K562 (cell line): ENCODE results near the gene ORAI2. TPM values are rescaled to one million over a fixed set of nuclear protein-coding genes. Genes with fewer than 3 reads are reported as not detected.
A peak's percentile ranks its signal among the peaks of the same experiment; 100 is the strongest.

Source experiments
- ATAC-seq: fragments of 200-7000 bp; cut with Tn5 transposase; 3 replicates; pipeline ENCODE4 v1.9.1; 2020; ENCODE audit warnings: moderate library complexity
- BruUV-seq: library from RNA; stranded (reverse); fragments of 400-500 nt; replicated peaks from 2 replicates; lab custom pipeline; 2021; lab: Mats Ljungman, UMichigan
- CTCF ChIA-PET: fragments of 300-600 bp; formaldehyde crosslinking; extraction: SDS; loops from one replicate; lab custom pipeline; 2021; ENCODE audit warnings: low intra/inter-chr PET ratio; lab: Yijun Ruan, JAX
- POLR2A ChIA-PET: fragments of 300-600, 350-650 bp; sonication (Branson Sonifier 250); formaldehyde crosslinking; extraction: SDS; loops from one replicate; lab custom pipeline; 2021; ENCODE audit warnings: antibody characterized with exemption, inconsistent platforms; lab: Yijun Ruan, JAX
- DNase-seq, 4 experiments: peaks; one replicate each; pipeline versions ENCODE4 v3.0.0 to v3.0.0-alpha.2; 2011 to 2018; ENCODE audit warnings: low spot score in 3 of 4, mixed read lengths in 3 of 4; ENCODE audit errors: extremely low read depth in 1 of 4
- FAIRE-seq: peaks from 2 replicates; lab custom pipeline; 2011; peaks lifted over from hg19 to GRCh38; lab: Jason Lieb, UNC
- H2AFZ ChIP-seq: 2 replicates; pipeline ENCODE4 v1.6.0; 2011; ENCODE audit warnings: low read depth, low read length, control low read depth, inconsistent platforms
- H3K27ac ChIP-seq: fragments of 200-600 bp; 3 replicates; pipeline ENCODE4 v1.8.0; 2011; ENCODE audit warnings: low read depth, mild to moderate bottlenecking, control low read depth, inconsistent platforms, low read length, moderate library complexity, mixed read lengths; ENCODE audit errors: extremely low read depth
- H3K27me3 ChIP-seq, 2 experiments: fragments of 300-600 bp in 1 of 2; 2 replicates in 1 of 2; 3 replicates in 1 of 2; pipeline versions ENCODE4 v1.6.0 to v1.8.0; 2011; ENCODE audit warnings: inconsistent platforms in 2 of 2, low read length in 2 of 2, mild to moderate bottlenecking in 1 of 2, mixed read lengths in 1 of 2, moderate library complexity in 1 of 2; ENCODE audit not compliant: control insufficient read depth in 2 of 2, insufficient read depth in 2 of 2
- H3K36me3 ChIP-seq: fragments of 300-600 bp; 3 replicates; pipeline ENCODE4 v1.8.0; 2011; ENCODE audit warnings: mild to moderate bottlenecking, low read length, inconsistent platforms; ENCODE audit not compliant: control insufficient read depth, insufficient read depth
- H3K4me1 ChIP-seq, 2 experiments: fragments of 200-600 bp in 1 of 2; replicated peaks in 1 of 2; 2 replicates in 1 of 2; 3 replicates in 1 of 2; pipeline versions ENCODE4 v1.5.1 to v1.8.0; 2011; ENCODE audit warnings: inconsistent platforms in 2 of 2, low read length in 2 of 2, mild to moderate bottlenecking in 1 of 2, mixed read lengths in 1 of 2, moderate library complexity in 1 of 2; ENCODE audit not compliant: control insufficient read depth in 2 of 2, insufficient read depth in 2 of 2
- H3K4me2 ChIP-seq: 2 replicates; pipeline ENCODE4 v1.6.1; 2011; ENCODE audit warnings: low read length, control low read depth, inconsistent platforms, mixed read lengths; ENCODE audit not compliant: insufficient read depth
- H3K4me3 ChIP-seq: fragments of 200-600 bp; sonication (generic), shearing (Covaris generic); 2 replicates; pipeline ENCODE4 v1.5.1; 2016; ENCODE audit warnings: control low read depth, inconsistent platforms
- H3K79me2 ChIP-seq: fragments of 200-600 bp; 3 replicates; pipeline ENCODE4 v1.8.0; 2011; ENCODE audit warnings: low read length, inconsistent platforms; ENCODE audit not compliant: control insufficient read depth, insufficient read depth
- H3K9ac ChIP-seq, 2 experiments: 2 replicates each; pipeline versions ENCODE4 v1.6.0 to v1.6.1; 2011; ENCODE audit warnings: low read depth in 2 of 2, low read length in 2 of 2, control low read depth in 1 of 2, inconsistent platforms in 1 of 2, mild to moderate bottlenecking in 1 of 2, mixed read lengths in 1 of 2; ENCODE audit not compliant: insufficient read depth in 1 of 2
- H3K9me1 ChIP-seq: one replicate; pipeline ENCODE4 v1.6.0; 2011; ENCODE audit warnings: inconsistent platforms, mild to moderate bottlenecking, low read length, moderate library complexity; ENCODE audit not compliant: control insufficient read depth, insufficient read depth
- H3K9me3 ChIP-seq: replicated peaks from 2 replicates; pipeline ENCODE4 v1.5.1; 2011; ENCODE audit warnings: low read depth, low read length, inconsistent platforms; ENCODE audit not compliant: control insufficient read depth, insufficient read depth
- H4K20me1 ChIP-seq: replicated peaks from 2 replicates; pipeline ENCODE4 v1.6.1; 2011; ENCODE audit warnings: low read length, inconsistent platforms, mixed read lengths; ENCODE audit not compliant: control insufficient read depth, insufficient read depth
- BMI1 ChIP-seq: fragments of 150-350 bp; IDR thresholded peaks from 2 replicates; pipeline ENCODE4 v1.6.1; 2014; ENCODE audit warnings: low read length
- DEAF1 ChIP-seq: fragments of 450-650 bp; formaldehyde crosslinking; IDR thresholded peaks from 2 replicates; pipeline ENCODE4 v1.4.0; 2020; ENCODE audit warnings: mild to moderate bottlenecking, moderate library complexity
- E2F4 ChIP-seq: sonication (generic); formaldehyde crosslinking; IDR thresholded peaks from 2 replicates; pipeline ENCODE4 v1.8.0; 2022; ENCODE audit warnings: mild to moderate bottlenecking, low read depth, missing genetic modification reagents
- FOXK1 ChIP-seq: sonication (generic); formaldehyde crosslinking; IDR thresholded peaks from 2 replicates; pipeline ENCODE4 v1.8.0; 2022; ENCODE audit warnings: missing genetic modification reagents, mild to moderate bottlenecking, borderline replicate concordance
- FOXP4 ChIP-seq: sonication (generic); formaldehyde crosslinking; IDR thresholded peaks from 2 replicates; pipeline ENCODE4 v1.8.0; 2022; ENCODE audit warnings: mild to moderate bottlenecking, missing genetic modification reagents, borderline replicate concordance
- HINFP ChIP-seq: fragments of 450-650 bp; conservative IDR thresholded peaks from 2 replicates; pipeline ENCODE4 v1.6.1; 2016; ENCODE audit warnings: missing genetic modification characterization, low read depth, mild to moderate bottlenecking, control low read depth, missing compliant biosample characterization
- KDM1A ChIP-seq, 2 experiments: fragments of 450-650 bp; IDR thresholded peaks; 2 replicates each; pipeline ENCODE4 v1.6.1; 2016; ENCODE audit warnings: mild to moderate bottlenecking in 2 of 2
- KDM5B ChIP-seq: fragments of 200-600 bp; sonication (generic); IDR thresholded peaks from 2 replicates; pipeline ENCODE4 v1.6.1; 2012; ENCODE audit warnings: low read depth, mild to moderate bottlenecking, moderate library complexity, low read length, control low read depth, inconsistent platforms; ENCODE audit not compliant: insufficient replicate concordance
- RBM25 ChIP-seq: fragments of 200-400 bp; formaldehyde crosslinking; IDR thresholded peaks from 2 replicates; pipeline ENCODE4 v1.6.1; 2018; ENCODE audit warnings: low read length, low read depth, moderate library complexity; ENCODE audit not compliant: severe bottlenecking
- SMARCA5 ChIP-seq: fragments of 450-650 bp; IDR thresholded peaks from 2 replicates; pipeline ENCODE4 v1.6.1; 2016
- SOX6 ChIP-seq: fragments of 450-650 bp; IDR thresholded peaks from 2 replicates; pipeline ENCODE4 v1.6.1; 2014; ENCODE audit warnings: mild to moderate bottlenecking
- TAF1 ChIP-seq: IDR thresholded peaks from 2 replicates; pipeline ENCODE4 v1.6.1; 2011; ENCODE audit warnings: mild to moderate bottlenecking, low read length, moderate library complexity; ENCODE audit not compliant: insufficient read depth, control insufficient read depth, severe bottlenecking; ENCODE audit errors: extremely low read depth
- ZBTB12 ChIP-seq: fragments of 250-450 bp; sonication (Bioruptor Pico); IDR thresholded peaks from 2 replicates; pipeline ENCODE4 v1.4.0; 2020
- ZNF507 ChIP-seq: conservative IDR thresholded peaks from 2 replicates; pipeline ENCODE4 v1.6.1; 2017; ENCODE audit warnings: missing genetic modification characterization, missing compliant biosample characterization
- ZNF668 ChIP-seq: fragments of 250-450 bp; sonication (Bioruptor Pico); IDR thresholded peaks from 2 replicates; pipeline ENCODE4 v1.8.0; 2022; ENCODE audit warnings: mild to moderate bottlenecking, inconsistent platforms
- WGBS: fragments of 100-300 bp; shearing (Covaris generic); methylation state at CpG from one replicate; pipeline ENCODE4 v1.1.6; 2016; ENCODE audit warnings: low coverage, mixed read lengths; ENCODE audit not compliant: insufficient coverage; ENCODE audit errors: missing lambda C conversion rate; 5-methylcytosine and 5-hydroxymethylcytosine counted together
- in situ Hi-C: fragments of 300-500 bp; cut with MboI; formaldehyde crosslinking; loops from 4 replicates; pipeline ENCODE4 v1.15.0; 2018; ENCODE audit warnings: inconsistent platforms, mixed read lengths
- intact Hi-C: fragments of 100-400 bp; cut with micrococcal nuclease; formaldehyde crosslinking; loops from 2 replicates; pipeline ENCODE4 v1.14.2; 2022
- polyA plus RNA-seq, 8 experiments: library from polyadenylated mRNA; depleted of rRNA in 4 of 8; stranded (reverse) in 5 of 8; unstranded in 3 of 8; fragments of >200 nt; fragmentation: Nextera tagmentation in 2 of 8; fragmentation: Illumina TruSeq in 1 of 8; extraction: Ambion mirVana in 2 of 8; extraction: Trizol in 1 of 8; gene quantifications; 2 replicates each; pipeline versions ENCODE4 v1.2.1 to v1.2.3, GENCODE V29; 2011 to 2014; ENCODE audit warnings: inconsistent platforms in 1 of 8, missing spikeins in 1 of 8
- total RNA-seq, 7 experiments: library from RNA; depleted of rRNA in 6 of 7; stranded (reverse); fragments of >200 nt in 6 of 7; fragmentation: Illumina TruSeq in 2 of 7; extraction: Trizol in 2 of 7; gene quantifications; 2 replicates each; pipeline versions ENCODE4 v1.2.1 to v1.2.3, GENCODE V29; 2011 to 2021; ENCODE audit warnings: low replicate concordance in 1 of 7

Gene ORAI2
- total and polyA plus RNA-seq, 9 of the 15 experiments (the other 6 are each of a cell fraction or from before 2014, with no cell fraction given), result 1.1 to 27.7 (median 9.2) TPM

GRCh38 chr7:102403563-102403962 lies 29.8 kb upstream of the ORAI2 start:
- CTCF ChIA-PET, result no interaction called here
- FAIRE-seq (no peak), DNase-seq (no peak), ATAC-seq (no peak)
- no peak overlapping the region for H3K27ac ChIP-seq
- no peaks in the 10 kb centered on the region; the same call in 1 of the 2 replicates for H4K20me1 ChIP-seq
- H3K36me3 ChIP-seq, result peaks cover 97% of the 10 kb centered on the region
- H3K27me3 ChIP-seq, result no peaks in the 10 kb centered on the region
- in situ Hi-C loops, result no loop called here
- no peak overlapping the region for H2AFZ ChIP-seq
- H3K9ac ChIP-seq, result no peak overlapping the region
- H3K4me1 ChIP-seq, result no peaks in the 10 kb centered on the region; a peak in 1 of 5 replicates
- WGBS, result 92% methylated on average over 3 of the region's 3 CpGs
- no peak overlapping the region for H3K4me2 ChIP-seq
- POLR2A ChIA-PET, result interaction anchor here (1.5 kb wide), 1 partner anchor 9 kb away, joined by 8 read pairs; no protein-coding TSS in a partner anchor
- no peaks in the 10 kb centered on the region for H3K79me2 ChIP-seq
- no peak overlapping the region for H3K4me3 ChIP-seq
- no peaks in the 10 kb centered on the region for H3K9me3 ChIP-seq
- intact Hi-C loops, result loop anchor here (2.0 kb wide), 1 partner anchor 47 kb away; no protein-coding TSS in a partner anchor
- BruUV-seq, result no TSS peak
- no peaks in the 10 kb centered on the region for H3K9me1 ChIP-seq
- no peak for TF ChIP-seq BMI1
- TF ChIP-seq ZBTB12 (CRISPR knock-in tag), result no peak
- no peak for TF ChIP-seq SOX6
- TF ChIP-seq FOXP4 (CRISPR knock-in tag), result no peak
- TF ChIP-seq HINFP, result no peak
- TF ChIP-seq E2F4, result no peak
- no peak for TF ChIP-seq SMARCA5
- TF ChIP-seq FOXK1 (CRISPR knock-in tag), result no peak
- TF ChIP-seq RBM25, result peak; percentile 67
- no peak for TF ChIP-seq ZNF668
- TF ChIP-seq KDM5B, result no peak
- TF ChIP-seq TAF1, result no peak
- TF ChIP-seq ZNF507 (tag), result no peak
- 0 out of 4 replicates have a peak, but pooled peaks of 1 of the 2 experiments have one; percentile 17 for TF ChIP-seq KDM1A (IDR thresholded peaks at IDR 0.05)
- no peak for TF ChIP-seq DEAF1
